ENCODE data around the gene COPZ2. TPM values are rescaled to one million over a fixed set of nuclear protein-coding genes. Genes with fewer than 3 reads are reported as not detected.

The COPZ2 gene
- total RNA-seq, 1 donor from 2014 or later: 5.7 TPM

- Mint-ChIP-seq H3K27ac (no peak overlapping the region), H3K9me3 (no peaks in the 10 kb centered on the region), H3K4me3 (ENCODE audit: low read depth) (no peak overlapping the region), H3K27me3 (ENCODE audit: low read depth) (no peaks in the 10 kb centered on the region), H3K36me3 (ENCODE audit: low read depth) (peaks cover 59% of the 10 kb centered on the region), H3K4me1 (ENCODE audit: low read depth) (peaks cover 9% of the 10 kb centered on the region)
- DNase-seq (ENCODE audit: low spot score): no peak
- intact Hi-C loops (cut with micrococcal nuclease): no loop called here
Measured at GRCh38 chr17:47982091-47982617, 55.4 kb downstream of the COPZ2 start.

GRCh38 chr17:47981462-47981861 is 56.1 kb downstream of the COPZ2 start:
- Mint-ChIP-seq H3K27me3 (ENCODE audit: low read depth) (no peaks in the 10 kb centered on the region), H3K4me3 (ENCODE audit: low read depth) (no peak overlapping the region), H3K9me3 (no peaks in the 10 kb centered on the region), H3K27ac (no peak overlapping the region), H3K4me1 (ENCODE audit: low read depth) (peaks cover 9% of the 10 kb centered on the region), H3K36me3 (ENCODE audit: low read depth) (peaks cover 64% of the 10 kb centered on the region)
- intact Hi-C loops (cut with micrococcal nuclease): no loop called here
- no peak for DNase-seq (ENCODE audit: low spot score)

DNA sequence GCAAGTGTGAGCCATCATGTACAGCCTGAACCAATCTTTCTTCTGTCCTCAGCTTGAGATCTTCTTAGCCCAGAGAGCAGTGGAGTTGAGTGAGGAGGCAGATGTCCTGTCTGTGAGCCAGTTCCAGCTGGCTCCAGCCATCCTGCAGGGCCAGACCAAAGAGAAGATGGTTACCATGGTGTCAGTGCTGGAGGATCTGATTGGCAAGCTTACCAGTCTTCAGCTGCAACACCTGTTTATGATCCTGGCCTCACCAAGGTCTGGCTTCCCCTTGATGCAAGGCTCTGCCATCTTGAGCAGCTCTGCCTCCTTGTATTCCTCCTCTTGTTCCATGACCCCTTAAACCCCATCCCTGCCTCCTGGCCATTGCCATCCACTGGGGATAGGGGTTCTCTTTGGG is 57.1 kb downstream of the COPZ2 start:
- H3K27ac Mint-ChIP-seq: no peak overlapping the region
- peaks cover 69% of the 10 kb centered on the region for H3K36me3 Mint-ChIP-seq (ENCODE audit: low read depth)
- no peaks in the 10 kb centered on the region for H3K9me3 Mint-ChIP-seq
- intact Hi-C loops (cut with micrococcal nuclease): no loop called here
- no peak overlapping the region for H3K4me3 Mint-ChIP-seq (ENCODE audit: low read depth)
- H3K4me1 Mint-ChIP-seq (ENCODE audit: low read depth): peaks cover 9% of the 10 kb centered on the region
- no peaks in the 10 kb centered on the region for H3K27me3 Mint-ChIP-seq (ENCODE audit: low read depth)
- no peak for DNase-seq (ENCODE audit: low spot score)

DNA sequence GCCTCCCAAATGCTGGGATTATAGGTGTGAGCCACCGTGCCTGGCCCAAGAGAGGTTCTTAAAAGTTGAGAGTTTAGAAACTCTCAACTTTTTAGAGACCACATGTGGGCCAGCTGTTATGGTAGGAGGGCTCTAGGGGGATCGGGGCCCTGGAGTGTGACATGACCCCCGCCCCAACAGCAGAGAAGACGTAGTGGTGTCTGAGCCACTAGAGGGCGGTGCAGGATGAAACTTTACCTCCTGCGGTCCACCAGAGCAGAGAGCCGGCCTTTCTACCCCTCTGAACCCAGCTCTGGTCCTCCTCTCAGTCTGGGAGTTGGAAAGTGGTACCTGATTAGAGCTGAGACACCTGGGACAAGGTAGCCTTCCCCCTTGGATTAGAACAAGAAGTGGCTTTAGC is 59.3 kb downstream of the COPZ2 start:
- H3K4me1 Mint-ChIP-seq (ENCODE audit: low read depth): peaks cover 14% of the 10 kb centered on the region
- peak; percentile 33 for DNase-seq (ENCODE audit: low spot score)
- no peak overlapping the region for H3K4me3 Mint-ChIP-seq (ENCODE audit: low read depth)
- H3K27ac Mint-ChIP-seq: no peak overlapping the region
- peaks cover 74% of the 10 kb centered on the region for H3K36me3 Mint-ChIP-seq (ENCODE audit: low read depth)
- intact Hi-C loops (cut with micrococcal nuclease): no loop called here
- no peaks in the 10 kb centered on the region for H3K27me3 Mint-ChIP-seq (ENCODE audit: low read depth)
- H3K9me3 Mint-ChIP-seq: no peaks in the 10 kb centered on the region

Other genes with a start within 250 kb of the COPZ2 start
- gene OSBPL7, start 216.0 kb downstream of the COPZ2 start, total RNA-seq: 19.5 and 20.7 TPM in 2 replicates
- gene MRPL10, start 206.3 kb downstream of the COPZ2 start, total RNA-seq: 52.2 and 54.1 TPM in 2 replicates
- 0.64 and 0.92 TPM in 2 replicates for gene LRRC46, start 206.1 kb downstream of the COPZ2 start, total RNA-seq
- gene SCRN2, start 196.5 kb downstream of the COPZ2 start, total RNA-seq: 23.5 and 27.5 TPM in 2 replicates
- gene SP6, start 186.6 kb downstream of the COPZ2 start, total RNA-seq: 0.09 and 0.14 TPM in 2 replicates
- 16.5 and 19.7 TPM in 2 replicates for gene SP2, start 141.6 kb downstream of the COPZ2 start, total RNA-seq
- gene PNPO, start 96.2 kb downstream of the COPZ2 start, total RNA-seq: 41.0 and 45.9 TPM in 2 replicates
- gene PRR15L, start 79.9 kb downstream of the COPZ2 start, total RNA-seq: not detected in 2 replicates
- gene CDK5RAP3, start 66.7 kb downstream of the COPZ2 start, total RNA-seq: 192 and 199 TPM in 2 replicates
- gene NFE2L1, start 10.6 kb upstream of the COPZ2 start, total RNA-seq: 66.2 and 71.3 TPM in 2 replicates
- 64.5 TPM in 2 replicates for gene CBX1, start 63.7 kb upstream of the COPZ2 start, total RNA-seq
- 28.4 and 29.8 TPM in 2 replicates for gene SNX11, start 70.0 kb upstream of the COPZ2 start, total RNA-seq

Measured in activated T-helper 2 cell treated with anti-CD3 and anti-CD28 coated beads, Interferon-gamma antibody, Interleukin-2, Interleukin-4, amounts not matched to agents 10 μg/mL and 5 μg/mL and 100 μg/mL, durations not matched to agents 14 hours and 24 hours and 36 hours (primary cell).